Activated naive CD4-positive, alpha-beta T cell treated with Interleukin-2 at 50 U/mL for 16 hours (primary cell): ENCODE data around the gene METTL25B.

Source experiments
- DNase-seq: peaks from one replicate; pipeline ENCODE4 v3.0.0-alpha.2; 2020

METTL25B gene

GRCh38 chr1:156773607-156774006 is 45.3 kb downstream of the METTL25B start:
- no peak for DNase-seq

GRCh38 chr1:156775799-156776198 is 47.5 kb downstream of the METTL25B start:
- no peak for DNase-seq

GRCh38 chr1:156776942-156777341 is 48.7 kb downstream of the METTL25B start:
- no peak for DNase-seq

GRCh38 chr1:156777573-156777972 is 49.3 kb downstream of the METTL25B start:
- no peak for DNase-seq

- DNase-seq: no peak
Observed at GRCh38 chr1:156781585-156782186, 53.4 kb downstream of the METTL25B start.

- DNase-seq: no peak
Observed at GRCh38 chr1:156785458-156785857, 57.2 kb downstream of the METTL25B start.
